Measurements from ENCODE around the gene C9orf43. TPM values are rescaled to one million over a fixed set of nuclear protein-coding genes. Genes with fewer than 3 reads are reported as not detected.

Gene C9orf43
- total RNA-seq, 1 donor from 2014 or later = 0.88 TPM

DNA sequence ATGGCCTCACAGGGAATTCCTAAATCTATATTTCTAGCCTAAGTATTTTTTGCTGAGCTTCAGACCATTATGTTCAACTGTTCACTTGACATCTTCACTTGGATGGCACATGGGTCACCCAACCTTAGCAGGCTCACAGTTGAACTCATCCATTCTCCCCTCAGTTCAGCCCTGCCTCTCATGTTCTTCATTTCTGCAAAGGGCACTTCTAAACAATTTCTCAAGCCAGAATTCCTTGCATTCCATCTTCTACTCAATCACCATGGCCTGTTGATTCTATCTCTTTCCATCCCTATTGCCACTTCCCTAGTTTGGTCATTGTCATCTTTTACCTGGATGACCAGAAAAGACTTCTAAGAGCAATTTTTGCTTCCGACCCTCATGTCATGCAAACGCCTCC, 45.7 kb downstream of the C9orf43 start:
- no peaks in the 10 kb centered on the region for H3K27me3 ChIP-seq (ENCODE audit: control insufficient read depth, insufficient read depth, low read length)
- no peak overlapping the region for H3K4me3 ChIP-seq (ENCODE audit: low read depth, low read length)
- TF ChIP-seq, protein P1, sequence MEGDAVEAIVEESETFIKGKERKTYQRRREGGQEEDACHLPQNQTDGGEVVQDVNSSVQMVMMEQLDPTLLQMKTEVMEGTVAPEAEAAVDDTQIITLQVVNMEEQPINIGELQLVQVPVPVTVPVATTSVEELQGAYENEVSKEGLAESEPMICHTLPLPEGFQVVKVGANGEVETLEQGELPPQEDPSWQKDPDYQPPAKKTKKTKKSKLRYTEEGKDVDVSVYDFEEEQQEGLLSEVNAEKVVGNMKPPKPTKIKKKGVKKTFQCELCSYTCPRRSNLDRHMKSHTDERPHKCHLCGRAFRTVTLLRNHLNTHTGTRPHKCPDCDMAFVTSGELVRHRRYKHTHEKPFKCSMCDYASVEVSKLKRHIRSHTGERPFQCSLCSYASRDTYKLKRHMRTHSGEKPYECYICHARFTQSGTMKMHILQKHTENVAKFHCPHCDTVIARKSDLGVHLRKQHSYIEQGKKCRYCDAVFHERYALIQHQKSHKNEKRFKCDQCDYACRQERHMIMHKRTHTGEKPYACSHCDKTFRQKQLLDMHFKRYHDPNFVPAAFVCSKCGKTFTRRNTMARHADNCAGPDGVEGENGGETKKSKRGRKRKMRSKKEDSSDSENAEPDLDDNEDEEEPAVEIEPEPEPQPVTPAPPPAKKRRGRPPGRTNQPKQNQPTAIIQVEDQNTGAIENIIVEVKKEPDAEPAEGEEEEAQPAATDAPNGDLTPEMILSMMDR (IDR thresholded peaks at IDR 0.05; ENCODE audit: insufficient read depth, low read length, poor library complexity, severe bottlenecking) = no peak
- H3K36me3 ChIP-seq (ENCODE audit: control insufficient read depth, insufficient read depth, low read length) = no peaks in the 10 kb centered on the region
- no peak for DNase-seq (ENCODE audit: low read depth)

DNA sequence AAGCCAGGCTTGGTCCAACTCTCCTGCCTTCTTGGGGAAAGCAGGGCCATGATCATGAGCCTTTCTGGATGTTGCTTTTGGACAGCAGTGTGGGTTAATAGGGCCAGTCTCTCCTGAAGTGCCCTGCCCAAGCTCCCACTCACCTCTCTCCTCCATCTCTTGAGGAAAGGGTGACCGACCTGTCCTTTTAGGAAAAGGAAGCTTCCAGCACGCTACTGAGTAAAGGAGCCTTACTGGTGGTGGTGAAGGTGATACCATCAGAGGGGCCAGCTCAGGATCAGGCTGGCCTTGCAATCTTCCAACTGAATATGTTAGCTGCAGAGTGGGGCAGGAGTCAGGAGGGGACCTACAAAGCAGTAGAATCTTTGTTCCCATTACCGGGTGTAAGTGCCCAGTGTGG, 50.7 kb downstream of the C9orf43 start:
- no peak for DNase-seq (ENCODE audit: low read depth)
- TF ChIP-seq, protein P1 (IDR thresholded peaks at IDR 0.05; ENCODE audit: insufficient read depth, low read length, poor library complexity, severe bottlenecking) = no peak
- H3K4me3 ChIP-seq (ENCODE audit: low read depth, low read length) = no peak overlapping the region
- H3K27me3 ChIP-seq (ENCODE audit: control insufficient read depth, insufficient read depth, low read length) = no peaks in the 10 kb centered on the region
- H3K36me3 ChIP-seq (ENCODE audit: control insufficient read depth, insufficient read depth, low read length) = no peaks in the 10 kb centered on the region

DNA sequence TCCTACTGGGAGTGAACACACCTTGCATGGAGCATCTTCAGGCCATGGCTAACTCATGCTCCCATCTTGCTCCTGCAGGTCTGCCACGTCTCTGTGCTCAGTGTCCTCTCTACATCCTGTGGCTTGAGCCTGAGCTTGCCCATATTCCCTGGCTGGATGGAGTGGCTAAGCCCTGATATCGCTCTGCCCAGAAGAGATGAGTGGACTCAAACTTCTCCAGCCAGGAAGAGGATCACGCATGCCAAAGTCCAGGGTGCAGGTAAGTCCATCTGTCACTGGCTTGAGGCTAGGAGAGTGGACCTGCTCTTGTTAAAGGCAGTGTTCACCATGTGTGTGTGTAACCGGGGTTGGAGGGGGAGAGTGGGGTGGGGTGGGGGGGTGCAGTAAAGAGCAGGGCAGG, 51.4 kb downstream of the C9orf43 start:
- no peak for DNase-seq (ENCODE audit: low read depth)
- Histone ChIP-seq H3K4me3 (ENCODE audit: low read depth, low read length) (no peak overlapping the region), H3K36me3 (ENCODE audit: control insufficient read depth, insufficient read depth, low read length) (no peaks in the 10 kb centered on the region), H3K27me3 (ENCODE audit: control insufficient read depth, insufficient read depth, low read length) (no peaks in the 10 kb centered on the region)
- TF ChIP-seq, protein P1 (IDR thresholded peaks at IDR 0.05; ENCODE audit: insufficient read depth, low read length, poor library complexity, severe bottlenecking) = no peak

DNA sequence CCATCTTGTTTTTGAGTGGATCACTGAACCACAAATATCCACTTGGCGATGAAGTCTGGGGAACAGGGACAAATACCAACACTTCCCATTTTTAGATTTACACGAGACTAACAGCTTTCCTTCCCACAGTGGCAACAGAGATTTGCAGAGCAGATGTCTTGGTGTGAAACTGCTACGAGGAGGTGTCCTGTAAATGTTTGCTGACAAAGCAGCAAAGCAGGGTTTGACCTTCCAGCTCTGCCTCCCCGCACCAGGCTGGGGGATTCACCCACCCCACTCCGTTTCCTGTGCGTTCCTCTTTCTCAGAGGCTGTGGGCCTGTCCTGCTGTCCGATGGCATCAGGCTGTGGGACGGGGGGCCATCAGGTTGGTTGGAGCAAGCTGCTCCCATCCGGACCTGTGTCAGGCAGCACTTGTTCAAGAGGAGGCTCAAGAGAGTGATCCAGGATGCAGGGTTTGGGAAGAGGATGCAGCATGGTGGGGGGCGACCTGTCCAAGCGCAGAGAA, 52.3 kb downstream of the C9orf43 start:
- H3K36me3 ChIP-seq (ENCODE audit: control insufficient read depth, insufficient read depth, low read length) = no peaks in the 10 kb centered on the region
- no peaks in the 10 kb centered on the region for H3K27me3 ChIP-seq (ENCODE audit: control insufficient read depth, insufficient read depth, low read length)
- no peak for DNase-seq (ENCODE audit: low read depth)
- TF ChIP-seq, protein P1 (IDR thresholded peaks at IDR 0.05; ENCODE audit: insufficient read depth, low read length, poor library complexity, severe bottlenecking) = no peak
- no peak overlapping the region for H3K4me3 ChIP-seq (ENCODE audit: low read depth, low read length)

DNA sequence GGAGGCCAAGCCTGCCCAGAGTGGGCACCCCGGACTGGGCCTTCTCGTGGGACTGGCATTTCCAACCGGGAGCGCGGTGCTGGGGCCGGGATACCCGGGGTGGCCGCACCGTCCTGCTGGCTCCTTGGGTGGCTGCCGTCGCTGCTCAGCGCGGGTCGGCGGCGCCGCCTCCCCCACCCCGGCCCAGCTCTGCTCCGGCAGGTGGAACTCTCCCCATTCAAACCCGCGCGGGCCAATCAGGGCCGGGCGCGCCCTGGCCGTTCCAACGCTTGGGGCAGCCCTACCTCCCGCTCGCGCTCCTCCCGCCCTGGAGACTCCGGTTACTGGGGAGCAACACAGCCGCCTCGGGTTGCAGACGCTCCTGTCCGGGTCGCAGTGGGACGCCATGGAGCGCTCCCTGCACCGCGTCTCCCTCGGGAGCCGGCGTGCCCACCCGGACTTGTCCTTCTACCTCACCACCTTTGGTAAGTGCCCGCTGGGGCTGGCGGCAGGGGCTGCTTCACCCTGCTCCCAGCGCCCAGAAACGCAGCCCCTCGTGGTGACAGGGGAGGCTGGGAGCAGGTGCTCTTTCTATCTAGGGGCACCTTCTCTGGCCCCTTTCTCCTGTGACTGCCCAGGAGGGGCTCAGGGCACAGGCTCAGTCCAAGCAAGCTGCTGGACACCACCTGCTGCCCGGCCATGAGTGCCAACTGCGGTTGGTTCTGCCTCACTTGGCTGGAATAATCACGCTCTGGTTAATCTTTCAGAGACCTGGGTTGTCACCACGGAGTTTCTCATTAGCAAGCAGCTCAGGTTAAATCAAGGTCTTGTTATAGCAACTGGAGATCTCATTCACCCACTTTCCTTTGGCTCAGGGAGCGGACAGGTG, 53.1 kb downstream of the C9orf43 start, which contains the start of gene RGS3:
Gene RGS3, plus strand, starts transcription at position 310 of the 868 bp plus-strand sequence. Its CDS starts 76 bp downstream, at position 386.
- Histone ChIP-seq H3K4me3 (ENCODE audit: low read depth, low read length) (peak within 1 kb of the TSS; percentile 54), H3K27me3 (ENCODE audit: control insufficient read depth, insufficient read depth, low read length) (no peaks in the 10 kb centered on the region), H3K36me3 (ENCODE audit: control insufficient read depth, insufficient read depth, low read length) (no peaks in the 10 kb centered on the region)
- TF ChIP-seq, protein P1 (IDR thresholded peaks at IDR 0.05; ENCODE audit: insufficient read depth, low read length, poor library complexity, severe bottlenecking) = no peak
- DNase-seq (ENCODE audit: low read depth) = peak; percentile 78

Data from kidney epithelial cell (primary cell).